ENCODE results near the gene L3MBTL3.

The L3MBTL3 gene

DNA sequence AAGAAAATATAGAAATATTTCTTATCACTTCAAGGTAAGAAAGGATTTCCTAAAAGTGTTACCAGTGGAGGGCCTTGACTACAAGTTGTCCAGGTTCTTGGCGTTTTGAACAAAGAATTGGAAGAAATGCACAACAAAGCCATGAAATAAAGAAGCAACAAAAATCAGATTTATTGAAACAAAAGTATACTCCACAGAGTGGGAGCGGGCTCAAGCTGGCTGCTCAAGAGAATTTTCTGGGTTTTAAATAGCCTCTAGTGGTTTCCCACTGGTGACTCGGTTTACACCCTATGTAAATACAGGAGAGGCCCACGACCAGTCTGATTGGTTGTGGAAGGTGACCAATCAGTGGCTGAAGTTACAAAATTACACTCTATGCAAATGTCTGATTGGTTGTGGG is 140.2 kb downstream of the L3MBTL3 start:
- no peak for DNase-seq (ENCODE audit: low spot score)
- TF ChIP-seq, protein P1, sequence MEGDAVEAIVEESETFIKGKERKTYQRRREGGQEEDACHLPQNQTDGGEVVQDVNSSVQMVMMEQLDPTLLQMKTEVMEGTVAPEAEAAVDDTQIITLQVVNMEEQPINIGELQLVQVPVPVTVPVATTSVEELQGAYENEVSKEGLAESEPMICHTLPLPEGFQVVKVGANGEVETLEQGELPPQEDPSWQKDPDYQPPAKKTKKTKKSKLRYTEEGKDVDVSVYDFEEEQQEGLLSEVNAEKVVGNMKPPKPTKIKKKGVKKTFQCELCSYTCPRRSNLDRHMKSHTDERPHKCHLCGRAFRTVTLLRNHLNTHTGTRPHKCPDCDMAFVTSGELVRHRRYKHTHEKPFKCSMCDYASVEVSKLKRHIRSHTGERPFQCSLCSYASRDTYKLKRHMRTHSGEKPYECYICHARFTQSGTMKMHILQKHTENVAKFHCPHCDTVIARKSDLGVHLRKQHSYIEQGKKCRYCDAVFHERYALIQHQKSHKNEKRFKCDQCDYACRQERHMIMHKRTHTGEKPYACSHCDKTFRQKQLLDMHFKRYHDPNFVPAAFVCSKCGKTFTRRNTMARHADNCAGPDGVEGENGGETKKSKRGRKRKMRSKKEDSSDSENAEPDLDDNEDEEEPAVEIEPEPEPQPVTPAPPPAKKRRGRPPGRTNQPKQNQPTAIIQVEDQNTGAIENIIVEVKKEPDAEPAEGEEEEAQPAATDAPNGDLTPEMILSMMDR (IDR thresholded peaks at IDR 0.05; ENCODE audit: extremely low read depth, insufficient read depth, missing control alignments), result no peak
- in situ Hi-C loops (cut with MboI; ENCODE audit: low pct_unique_long_range_greater_than_20kb, low sequenced_read_pairs, unreplicated experiment), result no loop called here

GRCh38 chr6:130159956-130160355 is 141.6 kb downstream of the L3MBTL3 start:
- in situ Hi-C loops (cut with MboI; ENCODE audit: low pct_unique_long_range_greater_than_20kb, low sequenced_read_pairs, unreplicated experiment), result no loop called here
- TF ChIP-seq, protein P1 (IDR thresholded peaks at IDR 0.05; ENCODE audit: extremely low read depth, insufficient read depth, missing control alignments), result no peak
- no peak for DNase-seq (ENCODE audit: low spot score)

DNA sequence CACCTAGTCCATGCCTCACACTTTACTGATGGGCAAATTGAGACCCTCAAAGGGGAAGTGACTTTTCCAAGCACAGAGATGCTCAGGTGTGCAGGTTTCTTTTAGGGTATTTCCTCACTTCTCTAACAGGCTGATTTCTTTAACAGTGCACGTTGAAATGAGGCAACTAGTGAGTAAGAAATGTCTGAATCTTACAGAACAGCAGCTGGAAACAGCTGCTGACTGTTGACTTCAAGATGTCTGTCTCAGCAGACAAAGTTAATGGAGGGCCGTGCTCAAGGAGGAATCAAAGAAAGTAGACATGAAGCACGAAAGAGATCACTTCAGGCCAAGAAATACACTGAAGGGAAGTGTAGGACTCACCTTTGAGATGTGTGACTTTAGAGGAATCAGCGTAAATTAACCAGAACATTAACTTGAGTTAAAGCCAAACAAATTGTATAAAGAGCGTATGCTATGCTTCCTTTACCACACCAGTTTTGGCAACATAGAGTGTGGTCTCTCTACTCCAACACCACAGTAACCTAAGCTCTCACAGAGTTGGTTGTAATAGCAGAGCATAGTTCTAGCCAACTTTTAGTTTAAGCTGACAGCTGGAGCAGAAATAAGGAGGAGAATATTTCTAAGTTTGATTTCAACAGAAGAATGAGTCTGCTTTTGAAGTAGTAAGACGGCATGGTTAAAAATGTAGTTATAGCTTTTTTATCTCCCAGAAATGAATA is 143.5 kb downstream of the L3MBTL3 start:
- in situ Hi-C loops (cut with MboI; ENCODE audit: low pct_unique_long_range_greater_than_20kb, low sequenced_read_pairs, unreplicated experiment), result no loop called here
- TF ChIP-seq, protein P1 (IDR thresholded peaks at IDR 0.05; ENCODE audit: extremely low read depth, insufficient read depth, missing control alignments), result no peak
- no peak for DNase-seq (ENCODE audit: low spot score)

DNA sequence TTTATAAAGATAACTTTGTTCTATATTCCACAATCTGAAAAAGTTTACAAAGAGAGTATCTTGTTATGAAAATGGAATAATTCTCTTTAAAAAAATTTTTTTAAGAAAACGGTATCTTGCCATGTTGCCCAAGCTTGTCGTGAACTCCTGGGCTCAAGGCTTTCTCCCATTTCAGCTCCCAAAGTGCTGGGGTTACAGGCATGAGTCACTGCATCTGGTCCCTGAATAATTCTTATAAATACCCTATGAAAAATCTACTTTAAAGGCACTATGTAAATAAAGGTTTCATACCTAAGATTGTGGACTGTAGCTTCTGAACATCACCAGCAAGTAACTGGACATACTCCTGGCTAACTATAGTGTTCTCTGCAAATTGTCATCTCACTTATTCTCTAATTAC is 144.0 kb downstream of the L3MBTL3 start:
- in situ Hi-C loops (cut with MboI; ENCODE audit: low pct_unique_long_range_greater_than_20kb, low sequenced_read_pairs, unreplicated experiment), result no loop called here
- DNase-seq (ENCODE audit: low spot score), result no peak

DNA sequence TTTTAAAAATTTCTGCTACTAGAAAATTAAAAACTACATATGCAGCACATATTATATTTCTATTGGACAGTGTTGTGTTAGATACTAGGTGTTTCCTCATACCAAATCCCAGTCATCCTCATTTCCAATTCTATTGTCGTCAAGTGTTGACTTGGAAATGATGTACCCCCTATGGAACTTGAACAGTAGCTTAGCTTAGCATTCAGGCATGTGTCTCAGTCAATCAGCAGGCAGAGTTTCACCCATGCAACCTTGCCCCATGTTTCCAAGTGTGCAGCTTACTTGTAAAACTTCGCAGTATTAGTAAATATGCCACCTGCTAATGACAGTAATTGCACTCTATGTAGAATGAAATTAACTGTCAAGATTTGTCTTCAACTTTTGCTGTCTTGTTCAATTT is 144.9 kb downstream of the L3MBTL3 start:
- in situ Hi-C loops (cut with MboI; ENCODE audit: low pct_unique_long_range_greater_than_20kb, low sequenced_read_pairs, unreplicated experiment), result no loop called here
- no peak for DNase-seq (ENCODE audit: low spot score)
- TF ChIP-seq, protein P1 (IDR thresholded peaks at IDR 0.05; ENCODE audit: extremely low read depth, insufficient read depth, missing control alignments), result no peak

More for the DNA sequence above, 144.0 kb downstream of the L3MBTL3 start:
- TF ChIP-seq, protein P1 (IDR thresholded peaks at IDR 0.05; ENCODE audit: extremely low read depth, insufficient read depth, missing control alignments), result no peak

DNA sequence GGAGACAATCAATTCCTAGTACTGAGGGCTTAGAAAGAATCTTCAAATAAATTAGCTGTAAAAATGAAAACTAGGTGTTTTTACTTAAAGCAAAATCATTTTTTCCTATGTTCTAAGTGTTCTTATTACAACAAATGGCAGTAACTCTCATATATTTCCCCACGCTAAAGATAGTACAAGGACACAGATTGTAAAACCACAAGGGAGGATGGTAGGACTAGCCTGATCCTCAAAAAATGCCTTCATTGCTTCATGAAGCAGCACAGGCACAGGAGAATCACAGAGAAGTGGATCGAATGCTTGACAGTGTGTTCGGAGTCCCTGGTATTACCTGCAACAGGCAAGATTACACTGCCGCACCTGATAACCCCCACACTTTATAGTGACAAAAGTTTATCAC is 145.9 kb downstream of the L3MBTL3 start:
- in situ Hi-C loops (cut with MboI; ENCODE audit: low pct_unique_long_range_greater_than_20kb, low sequenced_read_pairs, unreplicated experiment), result no loop called here

More for the DNA sequence above, 145.9 kb downstream of the L3MBTL3 start:
- TF ChIP-seq, protein P1 (IDR thresholded peaks at IDR 0.05; ENCODE audit: extremely low read depth, insufficient read depth, missing control alignments), result no peak
- DNase-seq (ENCODE audit: low spot score), result no peak
